NCI-H146 treated with DMSO at 0.1 percent for 48 hours (cell line): ENCODE results near the gene GPS1.

Experiments
- DNase-seq: peaks from one replicate; lab custom pipeline; 2025; ENCODE audit not compliant: unreplicated experiment; lab: John Stamatoyannopoulos, UW

GPS1 gene

GRCh38 chr17:82098169-82098938 is 46.7 kb downstream of the GPS1 start, which contains the start of gene FASN:
Gene FASN (minus strand): TSS chr17:82098236. CDS start chr17:82096445, 1,791 bp downstream.
- DNase-seq = peak; percentile 86

- peak; percentile 44 for DNase-seq
Measured at GRCh38 chr17:82098939-82099763, 47.5 kb downstream of the GPS1 start.

- no peak for DNase-seq
Measured at GRCh38 chr17:82100502-82101298, 49.0 kb downstream of the GPS1 start.

GRCh38 chr17:82101301-82101715 is 49.6 kb downstream of the GPS1 start:
- no peak for DNase-seq

- no peak for DNase-seq
Measured at GRCh38 chr17:82101767-82102679, 50.3 kb downstream of the GPS1 start.

- DNase-seq = no peak
Measured at GRCh38 chr17:82103553-82104451, 52.1 kb downstream of the GPS1 start.

- no peak for DNase-seq
Measured at GRCh38 chr17:82104797-82105416, 53.2 kb downstream of the GPS1 start.

- DNase-seq = no peak
Measured at GRCh38 chr17:82105417-82105881, 53.8 kb downstream of the GPS1 start.

- peak; percentile 93 for DNase-seq
Measured at GRCh38 chr17:82105882-82106687, 54.4 kb downstream of the GPS1 start.

- DNase-seq = no peak
Measured at GRCh38 chr17:82106688-82107305, 55.1 kb downstream of the GPS1 start.
